ENCODE measurements around the gene PWP2. TPM values are rescaled to one million over a fixed set of nuclear protein-coding genes. Genes with fewer than 3 reads are reported as not detected.
"Not testable (repeated sequence)": the region's sequence is repeated elsewhere in the genome, so short reads cannot be mapped to it uniquely, and the experiment has no call there.

The PWP2 gene
- polyA plus RNA-seq, 2 donors, result 2.2 to 3.2 TPM

GRCh38 chr21:44159349-44160297 lies 52.4 kb downstream of the PWP2 start:
- H3K9me3 ChIP-seq (ENCODE audit: control insufficient read depth in 2 of 2, insufficient read depth in 1 of 2, low read depth in 1 of 2, low read length in 1 of 2); H3K4me1 ChIP-seq (ENCODE audit: control insufficient read depth in 2 of 2, insufficient read depth in 2 of 2, low read length in 1 of 2); H3K27ac ChIP-seq (ENCODE audit: low read depth in 2 of 2, low read length in 1 of 2); H3K36me3 ChIP-seq (ENCODE audit: control insufficient read depth in 2 of 2, insufficient read depth in 2 of 2, low read length in 1 of 2); H3K27me3 ChIP-seq (ENCODE audit: control insufficient read depth in 1 of 2, insufficient read depth in 2 of 2, low read length in 2 of 2); H3K4me3 ChIP-seq (ENCODE audit: low read depth in 1 of 2, low read length in 2 of 2): not testable (repeated sequence)
- WGBS, 2 donors, result 85% methylated on average over 3 of the region's 30 CpGs; no CpG with 5 or more reads in 1 of the 2 donors

- not testable (repeated sequence) for H3K27me3 ChIP-seq (ENCODE audit: control insufficient read depth in 1 of 2, insufficient read depth in 2 of 2, low read length in 2 of 2); H3K4me3 ChIP-seq (ENCODE audit: low read depth in 1 of 2, low read length in 2 of 2); H3K27ac ChIP-seq (ENCODE audit: low read depth in 2 of 2, low read length in 1 of 2); H3K36me3 ChIP-seq (ENCODE audit: control insufficient read depth in 2 of 2, insufficient read depth in 2 of 2, low read length in 1 of 2); H3K4me1 ChIP-seq (ENCODE audit: control insufficient read depth in 2 of 2, insufficient read depth in 2 of 2, low read length in 1 of 2); H3K9me3 ChIP-seq (ENCODE audit: control insufficient read depth in 2 of 2, insufficient read depth in 1 of 2, low read depth in 1 of 2, low read length in 1 of 2)
- no CpG with 5 or more reads among the region's 15 CpGs for WGBS, 2 donors
Observed at GRCh38 chr21:44160298-44160672, 53.1 kb downstream of the PWP2 start.

GRCh38 chr21:44160821-44161220 lies 53.6 kb downstream of the PWP2 start:
- not testable (repeated sequence) for H3K9me3 ChIP-seq (ENCODE audit: control insufficient read depth in 2 of 2, insufficient read depth in 1 of 2, low read depth in 1 of 2, low read length in 1 of 2); H3K36me3 ChIP-seq (ENCODE audit: control insufficient read depth in 2 of 2, insufficient read depth in 2 of 2, low read length in 1 of 2); H3K27ac ChIP-seq (ENCODE audit: low read depth in 2 of 2, low read length in 1 of 2); H3K4me3 ChIP-seq (ENCODE audit: low read depth in 1 of 2, low read length in 2 of 2); H3K4me1 ChIP-seq (ENCODE audit: control insufficient read depth in 2 of 2, insufficient read depth in 2 of 2, low read length in 1 of 2); H3K27me3 ChIP-seq (ENCODE audit: control insufficient read depth in 1 of 2, insufficient read depth in 2 of 2, low read length in 2 of 2)
- no CpG with 5 or more reads among the region's 20 CpGs for WGBS, 2 donors

GRCh38 chr21:44163167-44163653 lies 56.0 kb downstream of the PWP2 start:
- not testable (repeated sequence) for H3K36me3 ChIP-seq (ENCODE audit: control insufficient read depth in 2 of 2, insufficient read depth in 2 of 2, low read length in 1 of 2); H3K4me3 ChIP-seq (ENCODE audit: low read depth in 1 of 2, low read length in 2 of 2); H3K27me3 ChIP-seq (ENCODE audit: control insufficient read depth in 1 of 2, insufficient read depth in 2 of 2, low read length in 2 of 2); H3K4me1 ChIP-seq (ENCODE audit: control insufficient read depth in 2 of 2, insufficient read depth in 2 of 2, low read length in 1 of 2); H3K27ac ChIP-seq (ENCODE audit: low read depth in 2 of 2, low read length in 1 of 2); H3K9me3 ChIP-seq (ENCODE audit: control insufficient read depth in 2 of 2, insufficient read depth in 1 of 2, low read depth in 1 of 2, low read length in 1 of 2)
- no CpG with 5 or more reads among the region's 13 CpGs for WGBS, 2 donors

GRCh38 chr21:44165933-44166332 lies 58.7 kb downstream of the PWP2 start:
- no CpG with 5 or more reads among the region's 15 CpGs for WGBS, 2 donors
- H3K4me1 ChIP-seq (ENCODE audit: control insufficient read depth in 2 of 2, insufficient read depth in 2 of 2, low read length in 1 of 2); H3K36me3 ChIP-seq (ENCODE audit: control insufficient read depth in 2 of 2, insufficient read depth in 2 of 2, low read length in 1 of 2): not testable (repeated sequence)

GRCh38 chr21:44167527-44167926 lies 60.3 kb downstream of the PWP2 start:
- not testable (repeated sequence) for H3K9me3 ChIP-seq (ENCODE audit: control insufficient read depth in 2 of 2, insufficient read depth in 1 of 2, low read depth in 1 of 2, low read length in 1 of 2); H3K4me1 ChIP-seq (ENCODE audit: control insufficient read depth in 2 of 2, insufficient read depth in 2 of 2, low read length in 1 of 2)
- WGBS, 2 donors, result no CpG with 5 or more reads among the region's 11 CpGs

More at GRCh38 chr21:44165933-44166332, 58.7 kb downstream of the PWP2 start:
- not testable (repeated sequence) for H3K4me3 ChIP-seq (ENCODE audit: low read depth in 1 of 2, low read length in 2 of 2); H3K27ac ChIP-seq (ENCODE audit: low read depth in 2 of 2, low read length in 1 of 2); H3K9me3 ChIP-seq (ENCODE audit: control insufficient read depth in 2 of 2, insufficient read depth in 1 of 2, low read depth in 1 of 2, low read length in 1 of 2); H3K27me3 ChIP-seq (ENCODE audit: control insufficient read depth in 1 of 2, insufficient read depth in 2 of 2, low read length in 2 of 2)

GRCh38 chr21:44170326-44170725 lies 63.1 kb downstream of the PWP2 start:
- not testable (repeated sequence) for H3K36me3 ChIP-seq (ENCODE audit: control insufficient read depth in 2 of 2, insufficient read depth in 2 of 2, low read length in 1 of 2); H3K4me1 ChIP-seq (ENCODE audit: control insufficient read depth in 2 of 2, insufficient read depth in 2 of 2, low read length in 1 of 2); H3K9me3 ChIP-seq (ENCODE audit: control insufficient read depth in 2 of 2, insufficient read depth in 1 of 2, low read depth in 1 of 2, low read length in 1 of 2); H3K27ac ChIP-seq (ENCODE audit: low read depth in 2 of 2, low read length in 1 of 2); H3K27me3 ChIP-seq (ENCODE audit: control insufficient read depth in 1 of 2, insufficient read depth in 2 of 2, low read length in 2 of 2); H3K4me3 ChIP-seq (ENCODE audit: low read depth in 1 of 2, low read length in 2 of 2)
- no CpG with 5 or more reads among the region's 10 CpGs for WGBS, 2 donors

More at GRCh38 chr21:44167527-44167926, 60.3 kb downstream of the PWP2 start:
- H3K4me3 ChIP-seq (ENCODE audit: low read depth in 1 of 2, low read length in 2 of 2); H3K27me3 ChIP-seq (ENCODE audit: control insufficient read depth in 1 of 2, insufficient read depth in 2 of 2, low read length in 2 of 2); H3K36me3 ChIP-seq (ENCODE audit: control insufficient read depth in 2 of 2, insufficient read depth in 2 of 2, low read length in 1 of 2); H3K27ac ChIP-seq (ENCODE audit: low read depth in 2 of 2, low read length in 1 of 2): not testable (repeated sequence)

- H3K9me3 ChIP-seq (ENCODE audit: control insufficient read depth in 2 of 2, insufficient read depth in 1 of 2, low read depth in 1 of 2, low read length in 1 of 2); H3K27me3 ChIP-seq (ENCODE audit: control insufficient read depth in 1 of 2, insufficient read depth in 2 of 2, low read length in 2 of 2); H3K36me3 ChIP-seq (ENCODE audit: control insufficient read depth in 2 of 2, insufficient read depth in 2 of 2, low read length in 1 of 2); H3K4me3 ChIP-seq (ENCODE audit: low read depth in 1 of 2, low read length in 2 of 2); H3K4me1 ChIP-seq (ENCODE audit: control insufficient read depth in 2 of 2, insufficient read depth in 2 of 2, low read length in 1 of 2); H3K27ac ChIP-seq (ENCODE audit: low read depth in 2 of 2, low read length in 1 of 2): not testable (repeated sequence)
- 23% methylated on average over 6 of the region's 10 CpGs; no CpG with 5 or more reads in 1 of the 2 donors for WGBS, 2 donors
Observed at GRCh38 chr21:44170863-44171262, 63.7 kb downstream of the PWP2 start.

GRCh38 chr21:44171962-44172572 lies 64.9 kb downstream of the PWP2 start:
- not testable (repeated sequence) for H3K36me3 ChIP-seq (ENCODE audit: control insufficient read depth in 2 of 2, insufficient read depth in 2 of 2, low read length in 1 of 2); H3K4me1 ChIP-seq (ENCODE audit: control insufficient read depth in 2 of 2, insufficient read depth in 2 of 2, low read length in 1 of 2); H3K27me3 ChIP-seq (ENCODE audit: control insufficient read depth in 1 of 2, insufficient read depth in 2 of 2, low read length in 2 of 2); H3K27ac ChIP-seq (ENCODE audit: low read depth in 2 of 2, low read length in 1 of 2); H3K9me3 ChIP-seq (ENCODE audit: control insufficient read depth in 2 of 2, insufficient read depth in 1 of 2, low read depth in 1 of 2, low read length in 1 of 2); H3K4me3 ChIP-seq (ENCODE audit: low read depth in 1 of 2, low read length in 2 of 2)
- WGBS, 2 donors, result no CpG with 5 or more reads among the region's 13 CpGs

GRCh38 chr21:44172741-44173140 lies 65.5 kb downstream of the PWP2 start:
- not testable (repeated sequence) for H3K4me3 ChIP-seq (ENCODE audit: low read depth in 1 of 2, low read length in 2 of 2); H3K4me1 ChIP-seq (ENCODE audit: control insufficient read depth in 2 of 2, insufficient read depth in 2 of 2, low read length in 1 of 2); H3K27ac ChIP-seq (ENCODE audit: low read depth in 2 of 2, low read length in 1 of 2); H3K9me3 ChIP-seq (ENCODE audit: control insufficient read depth in 2 of 2, insufficient read depth in 1 of 2, low read depth in 1 of 2, low read length in 1 of 2); H3K27me3 ChIP-seq (ENCODE audit: control insufficient read depth in 1 of 2, insufficient read depth in 2 of 2, low read length in 2 of 2); H3K36me3 ChIP-seq (ENCODE audit: control insufficient read depth in 2 of 2, insufficient read depth in 2 of 2, low read length in 1 of 2)
- WGBS, 2 donors, result no CpG with 5 or more reads among the region's 19 CpGs
